ENCODE data around the gene HNRNPK.

Gene HNRNPK

DNA sequence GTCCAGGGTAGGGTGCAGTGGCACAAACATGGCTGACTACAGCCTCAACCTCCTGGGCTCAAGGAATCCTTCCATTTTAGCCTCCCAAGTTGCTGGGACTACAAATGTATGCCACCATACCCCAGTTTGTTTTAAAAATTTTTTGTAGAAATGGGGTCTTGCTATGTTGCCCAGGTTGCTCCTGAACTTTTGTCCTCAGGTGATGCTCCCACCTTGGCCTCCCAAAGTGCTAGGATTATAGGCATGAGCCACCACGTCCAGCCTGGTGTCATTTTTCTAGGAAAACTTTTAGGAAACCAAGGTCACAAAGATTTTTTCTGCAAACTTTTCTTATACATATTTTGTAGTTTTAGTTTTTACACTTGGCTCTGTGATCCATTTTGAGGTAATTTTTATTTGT is 11.3 kb upstream of the HNRNPK start:
- Histone ChIP-seq H3K79me2 (ENCODE audit: low read length) (peaks cover 94% of the 10 kb centered on the region), H3K4me1 (ENCODE audit: low read length) (peaks cover 4% of the 10 kb centered on the region), H3K4me2 (ENCODE audit: low read length) (no peak overlapping the region), H2AFZ (ENCODE audit: low read depth, low read length) (no peak overlapping the region), H3K27ac (ENCODE audit: low read length) (no peak overlapping the region), H3K36me3 (replicated peaks; ENCODE audit: low read depth, low read length) (peaks cover 30% of the 10 kb centered on the region), H3K27me3 (ENCODE audit: low read depth, low read length) (no peaks in the 10 kb centered on the region), H3K4me3 (ENCODE audit: low read length) (no peak overlapping the region), H3K9ac (ENCODE audit: low read length) (no peak overlapping the region), H3K9me3 (ENCODE audit: insufficient read depth, low read length) (no peaks in the 10 kb centered on the region), H4K20me1 (ENCODE audit: insufficient read depth, low read length) (peaks cover 40% of the 10 kb centered on the region)
- no peak for TF ChIP-seq EZH2phosphoT487 (IDR thresholded peaks at IDR 0.05; ENCODE audit: low read depth)
- TF ChIP-seq, protein P1, sequence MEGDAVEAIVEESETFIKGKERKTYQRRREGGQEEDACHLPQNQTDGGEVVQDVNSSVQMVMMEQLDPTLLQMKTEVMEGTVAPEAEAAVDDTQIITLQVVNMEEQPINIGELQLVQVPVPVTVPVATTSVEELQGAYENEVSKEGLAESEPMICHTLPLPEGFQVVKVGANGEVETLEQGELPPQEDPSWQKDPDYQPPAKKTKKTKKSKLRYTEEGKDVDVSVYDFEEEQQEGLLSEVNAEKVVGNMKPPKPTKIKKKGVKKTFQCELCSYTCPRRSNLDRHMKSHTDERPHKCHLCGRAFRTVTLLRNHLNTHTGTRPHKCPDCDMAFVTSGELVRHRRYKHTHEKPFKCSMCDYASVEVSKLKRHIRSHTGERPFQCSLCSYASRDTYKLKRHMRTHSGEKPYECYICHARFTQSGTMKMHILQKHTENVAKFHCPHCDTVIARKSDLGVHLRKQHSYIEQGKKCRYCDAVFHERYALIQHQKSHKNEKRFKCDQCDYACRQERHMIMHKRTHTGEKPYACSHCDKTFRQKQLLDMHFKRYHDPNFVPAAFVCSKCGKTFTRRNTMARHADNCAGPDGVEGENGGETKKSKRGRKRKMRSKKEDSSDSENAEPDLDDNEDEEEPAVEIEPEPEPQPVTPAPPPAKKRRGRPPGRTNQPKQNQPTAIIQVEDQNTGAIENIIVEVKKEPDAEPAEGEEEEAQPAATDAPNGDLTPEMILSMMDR (IDR thresholded peaks at IDR 0.05; ENCODE audit: low read depth, low read length): no peak

DNA sequence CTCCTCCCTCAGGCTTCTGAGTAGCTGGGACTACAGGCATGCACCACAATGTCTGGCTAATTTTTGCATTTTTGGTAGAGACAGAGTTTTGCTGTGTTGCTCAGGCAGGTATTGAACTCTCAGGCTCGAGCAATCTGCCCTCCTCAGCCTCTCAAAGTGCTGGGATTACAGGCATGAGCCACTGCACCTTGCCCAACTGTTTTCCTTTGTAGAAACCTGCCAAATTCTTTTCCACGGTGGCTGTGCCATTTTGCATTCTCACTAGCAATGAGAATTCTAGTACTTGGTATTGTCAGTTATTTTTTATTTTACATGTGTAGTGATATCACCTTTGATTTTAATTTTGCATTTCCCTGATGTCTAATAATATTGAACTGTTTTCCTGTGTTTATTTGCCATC is 8.4 kb upstream of the HNRNPK start:
- no peak for TF ChIP-seq EZH2phosphoT487 (IDR thresholded peaks at IDR 0.05; ENCODE audit: low read depth)
- TF ChIP-seq, protein P1 (IDR thresholded peaks at IDR 0.05; ENCODE audit: low read depth, low read length): no peak
- no peaks in the 10 kb centered on the region for H3K27me3 ChIP-seq (ENCODE audit: low read depth, low read length)
- peaks cover 95% of the 10 kb centered on the region for H3K79me2 ChIP-seq (ENCODE audit: low read length)
- H3K4me3 ChIP-seq (ENCODE audit: low read length): no peak overlapping the region
- H3K9ac ChIP-seq (ENCODE audit: low read length): no peak overlapping the region
- H3K4me2 ChIP-seq (ENCODE audit: low read length): no peak overlapping the region
- no peak overlapping the region for H3K27ac ChIP-seq (ENCODE audit: low read length)
- peaks cover 24% of the 10 kb centered on the region for H3K36me3 ChIP-seq (replicated peaks; ENCODE audit: low read depth, low read length)
- no peak overlapping the region for H2AFZ ChIP-seq (ENCODE audit: low read depth, low read length)
- H3K9me3 ChIP-seq (ENCODE audit: insufficient read depth, low read length): no peaks in the 10 kb centered on the region
- H4K20me1 ChIP-seq (ENCODE audit: insufficient read depth, low read length): peaks cover 45% of the 10 kb centered on the region
- peaks cover 18% of the 10 kb centered on the region for H3K4me1 ChIP-seq (ENCODE audit: low read length)

DNA sequence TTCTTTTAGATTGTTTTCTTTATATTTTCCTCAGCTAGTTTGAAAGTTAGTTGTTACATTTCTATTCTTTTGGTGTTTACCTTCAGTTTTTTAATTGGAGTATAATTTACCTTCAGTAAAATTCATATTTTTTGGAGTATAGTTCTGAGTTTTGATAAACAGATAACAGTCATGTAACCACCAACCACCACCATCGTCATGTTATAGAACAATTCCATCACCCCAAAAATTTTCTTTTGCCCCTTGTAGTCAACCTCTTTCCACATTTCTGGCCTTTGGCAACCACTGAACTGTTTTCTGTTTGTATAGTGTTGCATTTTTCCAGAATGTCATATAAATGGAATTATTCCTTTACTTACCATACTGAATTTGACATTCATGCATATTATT is 7.4 kb upstream of the HNRNPK start:
- H3K9ac ChIP-seq (ENCODE audit: low read length): no peak overlapping the region
- peaks cover 28% of the 10 kb centered on the region for H3K4me1 ChIP-seq (ENCODE audit: low read length)
- H4K20me1 ChIP-seq (ENCODE audit: insufficient read depth, low read length): peaks cover 45% of the 10 kb centered on the region
- H3K79me2 ChIP-seq (ENCODE audit: low read length): peaks cover 95% of the 10 kb centered on the region
- TF ChIP-seq, protein P1 (IDR thresholded peaks at IDR 0.05; ENCODE audit: low read depth, low read length): no peak
- TF ChIP-seq EZH2phosphoT487 (IDR thresholded peaks at IDR 0.05; ENCODE audit: low read depth): no peak
- no peak overlapping the region for H3K4me3 ChIP-seq (ENCODE audit: low read length)
- no peaks in the 10 kb centered on the region for H3K27me3 ChIP-seq (ENCODE audit: low read depth, low read length)
- peaks cover 24% of the 10 kb centered on the region for H3K36me3 ChIP-seq (replicated peaks; ENCODE audit: low read depth, low read length)
- H2AFZ ChIP-seq (ENCODE audit: low read depth, low read length): no peak overlapping the region
- H3K9me3 ChIP-seq (ENCODE audit: insufficient read depth, low read length): no peaks in the 10 kb centered on the region
- H3K4me2 ChIP-seq (ENCODE audit: low read length): no peak overlapping the region
- H3K27ac ChIP-seq (ENCODE audit: low read length): no peak overlapping the region

DNA sequence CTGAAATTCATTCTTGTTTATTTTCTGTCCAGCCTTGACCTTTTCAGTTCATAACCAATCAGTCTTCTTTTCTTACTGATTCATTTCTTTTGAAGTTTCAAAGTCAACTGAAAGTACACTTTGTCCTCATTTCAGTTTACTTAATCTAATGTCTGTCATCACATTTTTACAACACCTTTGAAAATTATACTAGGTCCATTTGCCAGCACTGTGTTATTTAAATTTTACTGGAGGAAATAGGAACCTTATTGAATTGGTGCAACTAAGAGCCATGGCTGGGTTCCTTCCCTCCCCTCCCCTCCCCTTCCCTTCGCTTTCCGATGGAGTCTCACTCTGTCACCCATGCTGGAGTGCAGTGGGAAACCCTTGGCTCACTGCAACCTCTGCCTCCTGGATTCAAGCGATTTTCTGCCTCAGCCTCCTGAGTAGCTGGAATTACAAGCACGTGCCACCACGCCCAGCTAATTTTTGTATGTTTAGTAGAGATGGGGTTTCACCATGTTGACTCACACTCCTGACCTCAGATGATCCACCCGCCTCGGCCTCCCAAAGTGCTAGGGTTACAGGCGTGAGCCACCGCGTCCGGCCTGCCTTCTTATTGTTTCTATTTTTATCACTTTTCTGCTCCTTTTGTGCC is 6.9 kb upstream of the HNRNPK start:
- no peak overlapping the region; the same call in 1 of the 2 replicates for H3K27ac ChIP-seq (ENCODE audit: low read length)
- H3K27me3 ChIP-seq (ENCODE audit: low read depth, low read length): no peaks in the 10 kb centered on the region
- H3K9me3 ChIP-seq (ENCODE audit: insufficient read depth, low read length): no peaks in the 10 kb centered on the region
- no peak overlapping the region for H3K4me3 ChIP-seq (ENCODE audit: low read length)
- peaks cover 24% of the 10 kb centered on the region for H3K36me3 ChIP-seq (replicated peaks; ENCODE audit: low read depth, low read length)
- TF ChIP-seq, protein P1 (IDR thresholded peaks at IDR 0.05; ENCODE audit: low read depth, low read length): no peak
- no peak for TF ChIP-seq EZH2phosphoT487 (IDR thresholded peaks at IDR 0.05; ENCODE audit: low read depth)
- H3K79me2 ChIP-seq (ENCODE audit: low read length): peaks cover 95% of the 10 kb centered on the region
- no peak overlapping the region for H3K9ac ChIP-seq (ENCODE audit: low read length)
- H4K20me1 ChIP-seq (ENCODE audit: insufficient read depth, low read length): peaks cover 47% of the 10 kb centered on the region
- H3K4me2 ChIP-seq (ENCODE audit: low read length): 0 out of 2 replicates have a peak overlapping the region, but pooled peaks have one; percentile 30
- H2AFZ ChIP-seq (ENCODE audit: low read depth, low read length): no peak overlapping the region
- peaks cover 32% of the 10 kb centered on the region for H3K4me1 ChIP-seq (ENCODE audit: low read length)
